Fibroblast of lung (primary cell): ENCODE measurements around the gene TMCC1. TPM values are rescaled to one million over a fixed set of nuclear protein-coding genes. Genes with fewer than 3 reads are reported as not detected.

ENCODE experiments used
- DNase-seq, 2 donors: peaks; one replicate each; pipeline versions ENCODE4 v3.0.0 to v3.0.0-alpha.2; 2010; ENCODE audit warnings: low read depth in 2 of 2
- H2AFZ ChIP-seq: 2 replicates; pipeline ENCODE4 v1.5.1; 2012; ENCODE audit warnings: low read length, control low read depth, inconsistent platforms
- H3K27ac ChIP-seq: 2 replicates; pipeline ENCODE4 v1.5.1; 2011; ENCODE audit warnings: low read length, control low read depth; ENCODE audit not compliant: insufficient read depth
- H3K27me3 ChIP-seq: 2 replicates; pipeline ENCODE4 v1.5.1; 2011; ENCODE audit warnings: mild to moderate bottlenecking, low read length; ENCODE audit not compliant: control insufficient read depth, insufficient read depth
- H3K36me3 ChIP-seq: 2 replicates; pipeline ENCODE4 v1.5.1; 2011; ENCODE audit warnings: low read length; ENCODE audit not compliant: control insufficient read depth, insufficient read depth
- H3K4me1 ChIP-seq: 2 replicates; pipeline ENCODE4 v1.5.1; 2011; ENCODE audit warnings: low read length; ENCODE audit not compliant: control insufficient read depth, insufficient read depth; ENCODE audit errors: extremely low read depth
- H3K4me2 ChIP-seq: 2 replicates; pipeline ENCODE4 v1.5.1; 2011; ENCODE audit warnings: low read length, control low read depth; ENCODE audit not compliant: insufficient read depth; ENCODE audit errors: extremely low read depth
- H3K4me3 ChIP-seq, 4 experiments: fragments of 200-600 bp in 1 of 4; sonication (generic) in 1 of 4; replicated peaks in 1 of 4; 2 replicates each; pipeline ENCODE4 v1.5.1; 2011 to 2016; ENCODE audit warnings: low read length in 4 of 4, low read depth in 3 of 4, mild to moderate bottlenecking in 3 of 4, control low read depth in 2 of 4, inconsistent platforms in 1 of 4, mixed read lengths in 1 of 4; ENCODE audit not compliant: insufficient read depth in 1 of 4; ENCODE audit errors: control extremely low read depth in 1 of 4
- H3K79me2 ChIP-seq: 2 replicates; pipeline ENCODE4 v1.5.1; 2012; ENCODE audit warnings: mild to moderate bottlenecking, low read length, inconsistent platforms; ENCODE audit not compliant: control insufficient read depth, insufficient read depth
- H3K9ac ChIP-seq: 2 replicates; pipeline ENCODE4 v1.5.1; 2011; ENCODE audit warnings: mild to moderate bottlenecking, low read length, control low read depth; ENCODE audit not compliant: insufficient read depth
- H3K9me3 ChIP-seq: 2 replicates; pipeline ENCODE4 v1.5.1; 2012; ENCODE audit warnings: low read depth, low read length; ENCODE audit not compliant: control insufficient read depth, insufficient read depth
- H4K20me1 ChIP-seq: 2 replicates; pipeline ENCODE4 v1.5.1; 2011; ENCODE audit warnings: low read length; ENCODE audit not compliant: control insufficient read depth, insufficient read depth; ENCODE audit errors: extremely low read depth
- EZH2 ChIP-seq: IDR thresholded peaks from 2 replicates; pipeline ENCODE4 v1.5.1; 2012; ENCODE audit warnings: low read length, control low read depth, mild to moderate bottlenecking; ENCODE audit errors: missing control alignments
- polyA plus RNA-seq, 2 donors: library from polyadenylated mRNA; depleted of rRNA in 1 of 2; stranded (reverse) in 1 of 2; unstranded in 1 of 2; fragments of >200 nt; gene quantifications; 2 replicates each; pipeline ENCODE4 v1.2.1, GENCODE V29; 2011 to 2012; ENCODE audit warnings: missing spikeins in 1 of 2
- total RNA-seq: library from RNA; depleted of rRNA; stranded (reverse); fragments of >200 nt; gene quantifications from 2 replicates; pipeline ENCODE4 v1.2.1, GENCODE V29; 2014
- TF ChIP-seq, protein P1 (sequence below), 2 donors: IDR thresholded peaks in 1 of 2; conservative IDR thresholded peaks in 1 of 2; 1 replicate in 1 of 2; 2 replicates in 1 of 2; pipeline ENCODE4 v1.5.1; 2011 to 2012; ENCODE audit warnings: low read length in 2 of 2, control low read depth in 1 of 2, inconsistent platforms in 1 of 2, low read depth in 1 of 2, mild to moderate bottlenecking in 1 of 2

TMCC1 gene
- total and polyA plus RNA-seq, 2 donors (not counting 1 experiment from before 2014, with no cell fraction given) = 16.2 to 16.8 TPM

DNA sequence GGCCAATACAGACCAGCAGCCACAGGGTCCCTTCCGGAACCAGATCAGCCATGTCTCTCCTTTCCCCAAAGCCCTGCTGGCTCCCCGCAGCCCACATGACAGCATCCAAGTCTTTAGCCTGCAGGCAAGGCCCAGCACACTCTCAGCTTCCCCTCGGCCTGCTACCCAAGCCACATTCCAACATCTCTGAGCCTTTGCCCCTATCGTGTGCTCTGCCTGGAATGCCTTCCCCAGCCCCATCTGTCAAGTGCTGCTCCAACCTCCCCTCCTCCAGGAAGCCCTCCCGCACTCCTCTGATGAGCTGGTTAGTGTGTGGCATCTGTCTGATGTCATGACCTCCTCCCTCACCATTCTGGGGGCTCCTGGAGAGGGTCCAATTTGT lies 295.5 kb downstream of the TMCC1 start:
- Histone ChIP-seq H2AFZ (no peak overlapping the region), H3K79me2 (peaks cover 82% of the 10 kb centered on the region), H3K36me3 (no peaks in the 10 kb centered on the region), H3K9ac (peak overlapping the region; percentile 71), H3K27ac (peak overlapping the region; percentile 92), H3K27me3 (no peaks in the 10 kb centered on the region), H3K4me3 (no peak overlapping the region), H3K9me3 (no peaks in the 10 kb centered on the region), H3K4me2 (peak overlapping the region; percentile 45), H3K4me1 (peaks cover 70% of the 10 kb centered on the region), H4K20me1 (no peaks in the 10 kb centered on the region)
- TF ChIP-seq, protein P1, sequence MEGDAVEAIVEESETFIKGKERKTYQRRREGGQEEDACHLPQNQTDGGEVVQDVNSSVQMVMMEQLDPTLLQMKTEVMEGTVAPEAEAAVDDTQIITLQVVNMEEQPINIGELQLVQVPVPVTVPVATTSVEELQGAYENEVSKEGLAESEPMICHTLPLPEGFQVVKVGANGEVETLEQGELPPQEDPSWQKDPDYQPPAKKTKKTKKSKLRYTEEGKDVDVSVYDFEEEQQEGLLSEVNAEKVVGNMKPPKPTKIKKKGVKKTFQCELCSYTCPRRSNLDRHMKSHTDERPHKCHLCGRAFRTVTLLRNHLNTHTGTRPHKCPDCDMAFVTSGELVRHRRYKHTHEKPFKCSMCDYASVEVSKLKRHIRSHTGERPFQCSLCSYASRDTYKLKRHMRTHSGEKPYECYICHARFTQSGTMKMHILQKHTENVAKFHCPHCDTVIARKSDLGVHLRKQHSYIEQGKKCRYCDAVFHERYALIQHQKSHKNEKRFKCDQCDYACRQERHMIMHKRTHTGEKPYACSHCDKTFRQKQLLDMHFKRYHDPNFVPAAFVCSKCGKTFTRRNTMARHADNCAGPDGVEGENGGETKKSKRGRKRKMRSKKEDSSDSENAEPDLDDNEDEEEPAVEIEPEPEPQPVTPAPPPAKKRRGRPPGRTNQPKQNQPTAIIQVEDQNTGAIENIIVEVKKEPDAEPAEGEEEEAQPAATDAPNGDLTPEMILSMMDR (conservative IDR thresholded peaks at IDR 0.05 in 1 of 2, IDR thresholded peaks at IDR 0.05 in 1 of 2; ENCODE audit: low read depth in 1 of 2, low read length in 2 of 2) = no peak
- TF ChIP-seq EZH2 = no peak
- DNase-seq = peak; percentile 27 to 46

Other genes with a start within 250 kb of the TMCC1 start
- gene TRH, start 81.0 kb upstream of the TMCC1 start, total RNA-seq = not detected in 2 replicates
- not detected in 2 replicates for gene TRH, start 81.0 kb upstream of the TMCC1 start, polyA plus RNA-seq
- 0.50 TPM in 1 of 2 replicates, not detected in the other for gene ALG1L2, start 188.1 kb upstream of the TMCC1 start, total RNA-seq
- not detected in 2 replicates for gene ALG1L2, start 188.1 kb upstream of the TMCC1 start, polyA plus RNA-seq